ENCODE results near the gene STRIP2.
"Not testable (repeated sequence)": the region's sequence is repeated elsewhere in the genome, so short reads cannot be mapped to it uniquely, and the experiment has no call there.

Gene STRIP2

DNA sequence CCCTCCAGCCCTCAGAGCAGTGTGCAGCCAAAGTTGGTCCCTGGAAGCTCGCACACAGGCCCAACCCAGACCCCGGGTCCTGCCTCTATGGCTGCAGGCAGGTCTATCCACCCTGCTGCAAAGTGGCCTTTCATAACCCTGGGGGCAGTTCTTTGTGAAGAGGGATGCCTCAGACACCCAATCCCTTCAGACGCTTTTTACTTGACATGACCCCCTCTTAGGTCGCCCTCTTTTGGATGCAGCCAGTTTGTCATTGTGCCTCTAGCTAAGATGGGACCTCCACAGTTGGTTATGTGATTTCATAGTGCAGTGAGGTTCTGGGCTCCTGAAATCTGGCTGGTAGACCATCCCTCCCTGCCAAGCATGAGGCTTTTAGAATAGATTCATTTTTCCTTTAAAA, 95.4 kb downstream of the STRIP2 start:
- DNase-seq (ENCODE audit: low read depth in 2 of 2): no peak

GRCh38 chr7:129530795-129531391, 96.7 kb downstream of the STRIP2 start:
- peak in 1 of 2 donors; percentile 18 for DNase-seq (ENCODE audit: low read depth in 2 of 2)

DNA sequence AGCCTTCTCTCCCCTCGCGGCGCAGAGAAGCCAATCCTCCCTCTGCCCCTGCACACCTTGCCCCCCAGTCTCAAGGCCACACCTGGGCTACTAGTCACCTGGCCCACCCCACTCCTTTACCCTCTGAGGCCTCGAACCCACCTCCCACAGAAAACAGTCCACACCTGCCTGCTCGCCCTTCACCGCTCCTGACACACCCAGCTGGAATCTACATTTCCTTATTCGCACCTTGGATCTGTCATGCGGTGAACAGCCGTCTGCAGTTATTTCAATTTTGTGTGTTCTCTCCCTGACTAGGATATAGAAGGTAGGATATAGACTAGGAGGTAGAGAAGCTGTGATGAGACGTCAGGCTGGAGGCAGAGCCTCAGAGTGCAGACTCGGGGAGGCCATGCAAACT, 97.5 kb downstream of the STRIP2 start:
- no peak for DNase-seq (ENCODE audit: low read depth in 2 of 2)

DNA sequence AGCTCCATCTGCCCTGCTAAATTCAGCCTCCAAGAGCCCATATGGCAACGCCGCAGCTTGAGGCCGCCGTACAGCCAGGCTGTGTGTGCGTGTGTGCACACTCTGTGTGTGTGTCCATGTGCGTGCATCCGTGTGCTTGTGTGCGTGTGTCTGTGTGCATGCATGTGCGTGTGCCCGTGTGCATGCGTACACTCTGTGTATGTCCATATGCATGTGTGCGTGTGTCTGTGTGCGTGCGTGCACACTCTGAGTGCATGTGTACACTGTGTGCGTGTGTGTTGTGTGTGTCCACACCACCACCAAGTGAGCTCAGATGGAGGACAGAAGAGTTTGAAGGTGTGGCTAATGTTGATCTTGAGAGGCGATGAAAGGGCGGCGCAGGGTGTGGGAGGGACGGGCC, 98.1 kb downstream of the STRIP2 start:
- DNase-seq (ENCODE audit: low read depth in 2 of 2): no peak

DNA sequence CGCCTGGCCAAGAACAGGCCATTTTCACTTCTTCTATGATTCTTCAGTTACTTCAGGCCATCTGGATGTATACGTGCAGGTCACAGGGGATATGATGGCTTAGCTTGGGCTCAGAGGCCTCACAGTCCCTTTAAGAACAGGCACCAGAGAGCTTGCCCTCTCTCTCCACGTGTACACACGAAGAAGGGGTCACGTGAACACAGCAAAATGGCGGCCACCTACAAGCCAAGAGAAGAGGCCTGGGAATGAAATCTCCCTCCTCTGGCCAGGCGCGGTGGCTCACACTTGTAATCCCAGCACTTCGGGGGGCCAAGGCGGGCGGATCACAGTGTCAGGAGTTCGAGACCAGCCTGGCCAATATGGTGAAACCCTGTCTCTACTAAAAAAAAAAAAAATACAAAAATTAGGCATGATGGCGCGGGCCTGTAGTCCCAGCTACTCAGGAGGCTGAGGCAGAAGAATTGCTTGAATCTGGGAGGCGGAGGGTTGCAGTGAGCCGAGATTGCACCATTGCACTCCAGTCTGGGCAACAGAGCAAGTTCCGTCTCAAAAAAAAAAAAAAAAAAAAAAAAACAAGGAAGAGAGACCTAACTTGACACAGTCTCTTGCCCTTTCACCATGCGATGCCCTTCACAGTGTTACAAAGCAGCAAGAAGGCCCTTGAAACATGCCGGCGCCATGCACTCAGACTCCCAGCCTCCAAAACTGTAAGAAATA, 100.5 kb downstream of the STRIP2 start:
- DNase-seq (ENCODE audit: low read depth in 2 of 2): not testable (repeated sequence)

GRCh38 chr7:129535896-129536295, 101.7 kb downstream of the STRIP2 start:
- DNase-seq (ENCODE audit: low read depth in 2 of 2): no peak

GRCh38 chr7:129536323-129536722, 102.1 kb downstream of the STRIP2 start:
- no peak for DNase-seq (ENCODE audit: low read depth in 2 of 2)

All from stimulated activated CD8-positive, alpha-beta memory T cell treated with anti-CD3 and anti-CD28 coated beads, Interleukin-15, amount 100 ng/mL, for 4 hours (primary cell).